Fibroblast of peridontal ligament (primary cell): ENCODE data around the gene SLC12A7.
"Not testable (repeated sequence)": the region's sequence is repeated elsewhere in the genome, so short reads cannot be mapped to it uniquely, and the experiment has no call there.

ENCODE experiments used
- DNase-seq: peaks from one replicate; pipeline ENCODE4 v3.0.0-alpha.2; 2010; ENCODE audit errors: extremely low read depth

SLC12A7 gene

DNA sequence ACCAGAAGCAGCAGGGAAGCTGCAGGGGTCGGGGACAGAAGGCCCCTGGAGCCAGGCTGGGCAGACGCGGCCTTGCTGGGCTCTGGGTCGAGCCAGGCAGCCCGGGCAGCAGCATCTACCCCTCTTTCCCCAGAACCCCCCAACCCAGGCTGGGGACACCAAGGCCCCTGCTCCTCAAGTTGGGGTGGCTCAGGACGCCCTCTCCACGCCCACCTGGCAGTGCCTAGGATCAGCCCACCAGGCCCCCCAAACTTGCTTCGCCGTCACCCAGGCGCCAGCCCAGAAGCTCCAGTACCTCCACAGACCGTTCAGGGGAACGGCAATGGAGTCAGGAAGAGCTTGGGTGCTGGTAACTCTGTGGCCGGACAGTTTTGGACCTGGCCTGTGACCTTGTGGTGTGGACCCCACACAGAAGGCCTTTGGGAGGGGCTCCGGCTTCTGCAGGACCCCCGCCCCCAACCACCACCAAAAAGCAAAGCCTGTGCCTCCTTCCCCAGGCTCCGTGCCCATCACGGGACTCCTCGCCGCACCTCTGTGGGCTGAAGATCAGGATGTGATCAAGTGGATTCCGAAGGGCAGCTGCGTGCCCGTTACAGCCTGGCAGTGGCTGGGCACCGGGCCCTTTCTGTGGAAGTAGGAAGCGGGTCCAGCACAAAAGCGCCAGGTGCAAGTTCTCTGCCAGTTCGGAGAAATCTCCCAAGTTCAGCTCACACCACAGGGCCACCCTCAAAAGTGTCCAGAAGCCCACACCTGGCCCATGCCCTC, 2.1 kb downstream of the SLC12A7 start:
- DNase-seq: no peak

- no peak for DNase-seq
Observed at GRCh38 chr5:1108865-1109174, 3.0 kb downstream of the SLC12A7 start.

GRCh38 chr5:1108023-1108864, 3.6 kb downstream of the SLC12A7 start:
- no peak for DNase-seq

DNA sequence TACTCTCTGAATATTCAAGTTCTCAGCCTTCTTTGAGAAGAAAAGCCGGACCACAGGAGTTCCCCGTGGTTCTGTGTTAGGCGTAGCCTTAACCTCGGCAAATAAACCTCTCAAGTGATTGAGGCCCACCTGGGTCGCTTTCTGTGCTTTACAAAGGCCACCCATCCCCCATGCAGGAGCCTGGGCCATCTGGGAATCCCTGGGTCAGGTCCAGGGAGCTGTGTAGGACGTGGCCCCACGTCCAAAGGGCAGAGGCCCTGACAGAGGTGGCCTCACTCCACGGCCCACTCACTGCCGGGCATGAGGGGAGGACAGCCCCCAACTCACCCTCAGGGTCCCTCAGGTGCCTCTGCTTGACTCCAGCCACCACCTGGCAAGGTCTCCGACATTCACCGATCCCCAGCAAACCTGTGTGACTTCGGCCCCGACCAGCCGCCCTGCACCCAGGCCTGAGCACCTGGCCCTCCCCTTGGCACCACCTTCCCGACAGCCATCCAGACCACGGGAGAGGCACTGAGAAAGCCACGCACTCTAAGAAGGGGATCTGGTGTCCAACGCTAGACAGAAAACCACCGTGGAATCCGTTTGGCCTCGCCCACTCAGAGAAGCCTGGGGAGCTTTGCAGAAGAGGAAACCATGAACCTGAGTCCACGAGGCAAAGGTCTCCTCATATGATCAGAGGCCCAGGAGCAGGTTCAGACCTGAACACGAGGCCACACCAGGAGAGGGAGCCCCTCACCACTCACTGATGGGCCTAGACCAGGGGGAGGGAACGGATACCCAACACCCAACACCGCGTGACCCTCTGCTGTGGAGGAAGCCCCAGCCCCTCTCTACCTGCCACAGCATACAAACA, 4.5 kb downstream of the SLC12A7 start:
- no peak for DNase-seq

DNA sequence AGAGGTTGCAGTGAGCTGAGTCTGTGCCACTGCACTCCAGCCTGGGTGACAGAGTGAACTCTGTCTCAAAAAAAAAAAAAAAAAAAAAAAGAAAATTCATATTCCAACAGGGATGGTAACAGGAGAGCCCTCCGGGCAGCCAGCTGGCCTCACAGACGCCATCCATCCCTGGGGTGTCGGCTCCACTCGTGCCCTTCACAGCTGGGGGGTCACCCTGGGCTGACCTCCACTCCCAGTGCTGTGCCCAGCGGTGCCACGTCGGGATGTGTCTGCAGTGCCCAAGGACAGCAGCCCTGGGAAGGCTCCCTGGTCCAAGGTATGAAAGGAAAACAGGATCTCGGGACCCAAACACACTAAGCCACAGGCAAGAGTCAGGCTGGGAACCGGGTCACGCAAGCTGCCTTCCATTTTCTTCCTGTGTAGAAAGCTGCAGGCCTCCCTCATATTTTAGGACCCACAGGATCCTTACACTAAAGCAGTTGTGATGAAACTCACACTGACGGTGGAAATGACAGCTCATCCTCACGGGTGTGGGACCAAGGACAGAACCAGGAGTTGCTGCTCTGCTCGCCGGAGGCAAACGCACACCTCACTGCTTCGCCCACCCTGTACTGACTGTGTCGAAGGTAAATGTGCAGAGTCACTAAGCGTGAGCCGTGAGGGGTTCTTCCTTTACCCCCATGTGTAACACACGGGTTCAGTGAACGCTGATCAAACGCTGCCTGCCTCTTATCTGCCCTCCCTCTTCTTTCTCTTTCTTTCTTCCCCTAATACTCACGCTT, 5.3 kb downstream of the SLC12A7 start:
- no peak for DNase-seq

DNA sequence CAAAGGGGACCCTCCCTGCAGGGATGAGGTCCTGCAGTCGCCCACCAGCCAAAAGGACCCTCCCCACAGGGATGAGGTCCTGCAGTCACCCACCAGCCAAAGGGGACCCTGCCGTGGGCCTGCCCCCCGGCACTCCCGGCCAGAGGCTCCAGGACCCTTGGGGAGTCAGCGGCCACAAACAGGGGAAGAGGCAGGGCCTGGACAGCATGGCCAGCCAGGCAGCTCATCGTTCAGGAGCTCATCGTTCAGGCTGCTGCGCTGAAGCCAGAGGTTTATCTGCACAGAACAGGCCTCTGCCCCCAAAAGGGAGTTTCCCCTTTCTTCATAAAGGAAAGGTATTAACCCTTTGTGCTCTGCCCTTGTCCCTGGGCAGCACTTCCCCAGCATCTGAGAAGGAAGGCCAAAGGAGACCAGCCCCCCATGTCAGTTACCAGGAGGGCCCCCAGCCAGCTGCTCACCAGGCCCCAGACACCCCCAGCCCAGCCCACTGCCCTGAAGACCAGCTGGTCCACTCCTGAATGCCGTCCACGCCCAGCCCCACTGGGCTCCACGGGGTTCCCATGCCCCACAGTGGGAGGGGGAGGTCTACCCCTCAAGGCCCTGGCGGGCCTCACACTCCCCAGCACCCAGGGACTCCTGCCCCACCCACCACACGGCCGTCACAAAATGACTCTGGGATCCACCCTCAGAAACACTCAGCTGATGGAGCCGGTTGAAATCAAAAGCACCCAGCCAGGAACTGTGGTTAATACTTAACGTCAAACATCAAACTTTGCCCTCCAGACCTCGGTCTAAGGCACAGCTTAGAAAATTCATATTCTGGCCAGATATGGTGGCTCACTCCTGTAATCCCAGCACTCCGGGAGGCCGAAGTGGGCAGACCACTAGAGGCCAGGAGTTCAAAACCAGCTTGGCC, 6.3 kb downstream of the SLC12A7 start:
- no peak for DNase-seq

DNA sequence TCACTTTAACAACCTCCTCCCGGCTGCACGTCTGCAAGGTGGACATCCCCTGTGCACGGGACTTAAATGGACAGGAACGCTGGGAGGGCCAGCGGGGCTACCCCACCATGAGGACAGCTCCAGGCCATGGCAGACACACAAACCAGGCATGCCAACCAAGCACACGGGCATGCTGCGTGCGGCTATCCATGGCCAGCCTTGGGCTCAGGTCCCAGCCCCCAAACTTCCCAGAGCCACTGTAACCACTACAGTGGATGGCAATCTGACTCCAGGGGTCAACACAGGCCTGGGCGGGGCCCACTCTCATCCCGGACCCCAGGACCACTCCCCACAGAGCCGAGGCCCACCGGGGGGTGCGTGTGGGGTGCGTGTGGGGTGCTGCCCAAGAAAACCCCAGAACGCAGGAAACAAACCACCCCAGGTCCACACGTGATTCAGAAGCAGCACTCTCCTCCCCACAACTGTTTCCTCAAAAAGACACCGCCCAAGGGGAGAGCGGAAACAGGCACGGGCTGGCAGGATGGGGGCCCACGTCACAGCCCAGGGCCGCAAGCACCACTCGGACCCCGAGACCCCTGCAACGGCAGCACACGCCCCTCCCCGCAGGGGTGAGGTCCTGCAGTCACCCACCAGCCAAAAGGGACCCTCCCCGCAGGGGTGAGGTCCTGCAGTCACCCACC, 7.4 kb downstream of the SLC12A7 start:
- no peak for DNase-seq

- no peak for DNase-seq
Observed at GRCh38 chr5:1103505-1104326, 8.1 kb downstream of the SLC12A7 start.

DNA sequence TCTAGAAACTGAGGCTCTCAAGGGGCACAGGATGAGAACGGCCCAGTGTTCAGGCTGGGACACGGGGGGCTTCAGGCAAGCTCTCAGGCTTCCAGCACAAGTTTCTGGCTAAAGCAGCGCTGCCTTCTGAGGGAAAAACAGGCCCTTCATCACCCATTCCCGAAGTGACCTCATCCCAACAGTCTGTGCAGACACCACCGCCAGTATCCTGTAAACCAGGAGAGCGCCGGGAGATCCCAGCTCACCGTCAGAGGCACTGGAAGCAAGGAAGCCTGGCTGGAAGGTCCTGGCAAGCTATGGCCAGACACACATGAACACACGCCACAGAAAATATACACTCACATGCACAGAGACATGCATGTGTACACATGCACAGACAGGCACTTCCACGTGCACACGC, 8.8 kb downstream of the SLC12A7 start:
- no peak for DNase-seq

DNA sequence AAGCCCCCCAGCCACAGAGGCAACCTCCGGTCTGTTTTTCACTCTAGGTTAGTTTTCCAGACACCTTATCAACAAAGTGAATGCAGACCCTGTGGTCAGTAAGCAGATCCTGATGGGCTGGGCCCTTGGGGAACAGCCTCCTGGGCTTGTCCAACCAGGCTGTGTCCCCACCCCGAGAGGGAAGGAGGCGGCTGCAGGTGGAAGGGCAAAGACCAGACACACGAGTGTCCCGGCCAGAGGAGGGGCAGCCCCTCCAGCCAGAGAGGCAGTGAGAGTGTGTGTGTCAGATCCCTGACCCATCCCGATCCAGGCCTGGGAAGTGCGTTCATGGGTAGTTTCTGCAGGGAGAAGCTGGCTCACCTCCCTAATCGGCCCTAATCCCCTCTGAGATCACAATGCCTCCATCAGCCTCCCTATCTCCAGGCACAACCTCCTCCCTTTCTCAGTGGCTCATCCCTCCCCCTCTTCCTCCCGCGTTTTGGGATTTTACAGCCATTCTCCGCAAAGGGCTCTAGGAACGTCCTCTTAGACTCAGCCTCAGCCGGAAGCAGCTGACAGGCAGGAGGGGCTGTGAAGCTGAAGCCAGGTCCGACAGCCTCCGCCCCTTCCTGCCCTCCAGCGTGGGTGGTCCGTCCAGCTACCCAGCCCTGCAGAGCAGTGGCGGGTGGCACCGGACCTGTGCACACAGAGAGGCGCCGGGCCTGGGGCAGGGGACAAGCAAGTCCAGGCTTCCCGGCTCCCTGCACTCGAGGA, 9.7 kb downstream of the SLC12A7 start:
- no peak for DNase-seq

DNA sequence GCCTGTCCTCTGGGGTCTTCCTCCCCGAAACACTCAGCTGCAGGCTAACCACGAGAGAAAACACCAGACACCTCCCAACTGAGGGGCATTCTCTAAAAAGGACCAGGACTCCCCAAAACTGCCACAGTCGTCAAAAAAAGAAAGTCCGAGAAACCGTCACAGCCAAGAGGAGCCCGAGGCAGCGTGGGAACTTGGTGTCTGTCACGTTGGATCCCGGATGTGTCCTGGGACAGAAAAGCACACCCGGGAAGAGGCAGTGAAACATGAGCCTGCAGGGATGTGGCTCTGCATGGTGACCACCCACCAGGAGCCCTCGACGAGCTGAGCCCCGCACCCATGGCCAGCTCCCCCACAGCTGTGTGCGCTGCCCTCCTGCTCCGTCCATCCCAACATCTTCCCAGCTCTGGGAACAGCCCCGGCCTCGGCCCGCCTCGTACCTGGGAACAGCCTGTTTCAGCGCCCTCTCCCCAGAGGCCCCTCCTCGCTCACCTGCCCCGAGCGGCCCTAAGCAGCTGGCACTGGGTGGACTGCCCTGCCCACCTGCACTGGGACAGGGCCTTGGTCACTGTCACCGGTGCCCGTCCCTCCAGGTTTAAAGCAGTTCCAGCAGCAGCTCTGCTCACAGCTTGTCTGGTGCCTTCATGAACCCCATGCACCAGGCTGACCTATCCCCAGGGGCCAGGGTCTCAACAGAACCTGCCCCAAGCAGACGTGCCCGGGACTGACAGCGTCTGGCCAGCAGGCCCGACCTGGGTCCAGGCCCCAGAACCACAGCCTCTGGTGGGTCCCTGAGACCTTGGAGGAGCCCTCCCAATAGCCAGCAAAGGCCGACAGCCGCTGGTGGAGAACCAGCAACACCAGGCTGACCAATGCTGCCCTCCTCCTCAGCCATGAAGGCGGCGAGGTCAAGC, 10.9 kb downstream of the SLC12A7 start:
- no peak for DNase-seq

GRCh38 chr5:1099926-1100663, 11.8 kb downstream of the SLC12A7 start:
- DNase-seq: no peak

DNA sequence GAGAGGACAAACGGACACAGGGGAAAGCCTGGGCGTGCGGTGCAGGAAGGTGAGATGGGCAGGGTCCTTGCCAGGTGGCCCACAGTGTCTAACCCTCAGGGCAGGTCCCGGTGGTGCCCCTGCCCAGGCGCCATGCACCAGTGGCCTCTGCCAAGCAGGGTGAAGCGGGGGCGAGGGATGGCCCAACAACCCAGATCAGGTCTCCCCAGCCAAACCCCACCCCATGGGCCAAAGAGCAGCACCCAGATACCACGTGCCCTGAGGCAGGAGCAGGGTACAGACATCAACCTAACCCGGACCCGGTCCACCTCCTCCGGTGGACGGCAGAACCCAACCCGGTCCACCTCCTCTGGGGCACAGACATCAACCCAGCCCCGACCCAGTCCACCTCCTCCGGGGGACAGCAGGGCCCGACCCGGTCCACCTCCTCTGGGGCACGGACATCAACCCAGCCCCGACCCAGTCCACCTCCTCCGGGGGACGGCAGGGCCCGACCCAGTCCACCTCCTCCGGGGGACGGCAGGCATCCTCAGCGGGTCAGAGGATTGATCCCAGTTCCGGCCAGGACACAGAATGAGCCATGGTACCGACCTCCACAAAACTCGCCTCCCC, 12.8 kb downstream of the SLC12A7 start:
- DNase-seq: no peak

DNA sequence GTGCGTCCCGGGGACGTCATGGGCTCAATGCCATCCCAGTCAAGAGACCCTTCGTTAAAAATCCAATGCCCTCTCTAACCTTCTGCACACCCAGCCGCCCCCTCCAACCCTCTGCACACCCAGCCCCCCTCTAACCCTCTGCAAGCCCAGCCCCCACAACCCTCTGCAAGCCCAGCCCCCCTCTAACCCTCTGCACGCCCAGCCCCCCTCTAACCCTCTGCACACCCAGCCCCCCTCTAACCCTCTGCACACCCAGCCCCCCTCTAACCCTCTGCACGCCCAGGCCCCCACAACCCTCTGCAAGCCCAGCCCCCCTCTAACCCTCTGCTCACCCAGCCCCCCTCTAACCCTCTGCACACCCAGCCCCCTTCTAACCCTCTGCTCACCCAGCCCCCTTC, 13.9 kb downstream of the SLC12A7 start:
- not testable (repeated sequence) for DNase-seq

- DNase-seq: no peak
Observed at GRCh38 chr5:1097381-1097987, 14.4 kb downstream of the SLC12A7 start.

DNA sequence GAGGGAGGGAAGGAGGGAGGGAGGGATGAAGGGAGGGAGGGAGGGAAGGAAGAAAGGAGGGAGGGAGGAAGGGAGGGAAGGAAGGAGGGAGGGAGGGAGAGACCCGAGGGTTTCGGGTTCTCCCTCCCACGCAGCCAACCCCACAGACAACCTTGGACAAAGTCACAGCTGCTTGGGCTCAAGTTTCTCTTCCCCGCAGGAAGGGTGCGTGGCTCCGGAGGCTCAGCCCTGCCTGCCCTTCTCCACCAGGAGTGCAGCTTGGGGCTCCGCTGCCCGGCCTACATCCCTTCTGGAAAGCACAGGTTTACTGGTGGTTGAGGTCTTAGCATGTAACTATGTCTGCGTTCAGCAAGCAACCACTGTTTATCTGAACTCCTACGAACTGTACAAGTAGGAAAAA, 15.0 kb downstream of the SLC12A7 start:
- no peak for DNase-seq
